PFSK-1 (cell line): ENCODE data around the gene P2RY6.

ENCODE experiments used
- POLR2AphosphoS5 ChIP-seq: IDR thresholded peaks from 2 replicates; pipeline ENCODE4 v1.6.1; 2012; ENCODE audit warnings: low read depth, mild to moderate bottlenecking, control low read depth, low read length, moderate library complexity
- SIN3A ChIP-seq: IDR thresholded peaks from 2 replicates; pipeline ENCODE4 v1.6.1; 2012; ENCODE audit warnings: mild to moderate bottlenecking, low read length, moderate library complexity, borderline replicate concordance; ENCODE audit not compliant: insufficient read depth
- TAF1 ChIP-seq: IDR thresholded peaks from 2 replicates; pipeline ENCODE4 v1.6.1; 2012; ENCODE audit warnings: low read length, control low read depth, borderline replicate concordance; ENCODE audit not compliant: insufficient read depth

DNA sequence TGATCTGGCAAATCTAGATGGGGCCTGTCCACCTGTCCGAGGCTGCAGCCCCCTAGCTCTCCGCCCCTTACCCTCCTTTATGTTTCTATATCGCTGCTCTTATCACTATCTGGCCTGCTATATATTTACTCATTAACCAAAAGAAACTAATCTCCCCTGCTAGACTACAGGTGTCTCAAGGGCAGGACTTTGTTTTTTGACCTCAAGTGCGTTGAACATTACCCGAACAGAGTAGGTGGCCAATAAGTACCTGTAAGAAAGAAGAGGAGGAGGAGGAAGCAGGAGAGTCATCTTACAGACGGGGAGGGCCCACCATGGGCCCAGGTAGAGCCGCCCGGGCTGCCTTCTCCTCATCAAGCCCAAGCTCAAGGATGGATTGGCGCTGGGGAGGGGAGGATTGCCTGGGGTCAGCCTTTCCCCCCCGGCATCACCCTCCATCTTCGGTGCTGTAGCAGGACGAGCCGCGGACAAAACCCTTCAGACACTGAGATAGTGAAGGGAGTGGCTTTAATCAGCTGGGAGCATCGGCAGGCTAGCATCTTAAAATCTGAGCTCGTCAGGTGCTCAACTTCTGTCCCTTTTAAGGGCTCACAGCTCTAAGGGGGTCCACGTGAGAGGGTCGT lies 1.2 kb upstream of the P2RY6 start:
- TF ChIP-seq POLR2AphosphoS5 (no peak), SIN3A (no peak), TAF1 (no peak)
